ENCODE results near the gene CDKN2AIP. TPM values are rescaled to one million over a fixed set of nuclear protein-coding genes. Genes with fewer than 3 reads are reported as not detected.

Gene CDKN2AIP
- total RNA-seq, result 10 to 100 TPM in 1 of 6 experiments, 1 to 10 TPM in 5; 5.6 to 10.6 (median 6.8) TPM
- long read RNA-seq, partial matches to known transcripts, result 0 of 4 reads
- long read RNA-seq, other reads (novel, unspliced or antisense), result 1 of 4 reads

DNA sequence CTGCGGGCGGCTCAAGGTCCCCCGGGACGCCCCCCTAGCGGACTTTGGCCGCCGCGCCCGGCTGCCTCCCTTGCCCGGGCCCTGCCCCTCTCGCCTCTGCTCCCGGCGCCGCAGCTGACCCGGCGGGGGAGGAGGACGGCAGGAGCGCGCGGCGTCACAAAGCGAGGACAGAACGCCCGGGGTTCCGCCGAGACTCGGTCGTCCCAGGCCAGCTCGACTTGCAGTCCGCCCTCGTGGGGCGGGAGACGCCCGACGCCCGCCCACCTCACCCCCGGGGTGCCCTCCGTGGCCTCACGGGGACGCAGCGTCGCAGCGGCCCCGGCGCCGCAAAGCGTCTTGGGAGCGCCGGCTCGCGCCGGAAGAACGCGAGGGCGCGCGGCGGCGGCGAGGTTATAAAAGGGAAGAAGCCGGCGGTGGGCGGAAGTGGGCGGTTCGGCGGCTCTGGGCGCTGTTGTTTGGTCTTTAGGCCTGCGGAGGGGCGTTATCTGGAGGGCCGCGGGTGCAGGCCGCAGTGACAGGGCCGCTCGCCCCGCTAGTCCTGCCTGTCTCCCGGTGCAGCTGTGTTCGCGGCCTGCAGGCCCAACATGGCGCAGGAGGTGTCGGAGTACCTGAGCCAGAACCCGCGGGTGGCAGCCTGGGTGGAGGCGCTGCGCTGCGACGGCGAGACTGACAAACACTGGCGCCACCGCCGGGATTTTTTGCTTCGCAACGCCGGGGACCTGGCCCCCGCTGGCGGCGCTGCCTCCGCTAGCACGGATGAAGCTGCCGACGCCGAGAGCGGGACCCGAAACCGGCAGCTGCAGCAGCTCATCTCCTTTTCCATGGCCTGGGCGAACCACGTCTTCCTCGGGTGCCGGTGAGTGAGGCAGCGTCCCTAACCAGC, at the start of gene CDKN2AIP:
CDKN2AIP (plus strand) TSS at position 423 of the 883 bp plus-strand sequence; CDS start at position 585, 162 bp downstream.
- ATAC-seq (peak; percentile 86 to 92 (median 88)), DNase-seq (peak; percentile 93 to 96 (median 95))
- intact Hi-C loops (cut with DNase I), result no loop called here
- peak; percentile 99 for TF ChIP-seq POLR2A (IDR thresholded peaks at IDR 0.05)
- TF ChIP-seq, protein P1, sequence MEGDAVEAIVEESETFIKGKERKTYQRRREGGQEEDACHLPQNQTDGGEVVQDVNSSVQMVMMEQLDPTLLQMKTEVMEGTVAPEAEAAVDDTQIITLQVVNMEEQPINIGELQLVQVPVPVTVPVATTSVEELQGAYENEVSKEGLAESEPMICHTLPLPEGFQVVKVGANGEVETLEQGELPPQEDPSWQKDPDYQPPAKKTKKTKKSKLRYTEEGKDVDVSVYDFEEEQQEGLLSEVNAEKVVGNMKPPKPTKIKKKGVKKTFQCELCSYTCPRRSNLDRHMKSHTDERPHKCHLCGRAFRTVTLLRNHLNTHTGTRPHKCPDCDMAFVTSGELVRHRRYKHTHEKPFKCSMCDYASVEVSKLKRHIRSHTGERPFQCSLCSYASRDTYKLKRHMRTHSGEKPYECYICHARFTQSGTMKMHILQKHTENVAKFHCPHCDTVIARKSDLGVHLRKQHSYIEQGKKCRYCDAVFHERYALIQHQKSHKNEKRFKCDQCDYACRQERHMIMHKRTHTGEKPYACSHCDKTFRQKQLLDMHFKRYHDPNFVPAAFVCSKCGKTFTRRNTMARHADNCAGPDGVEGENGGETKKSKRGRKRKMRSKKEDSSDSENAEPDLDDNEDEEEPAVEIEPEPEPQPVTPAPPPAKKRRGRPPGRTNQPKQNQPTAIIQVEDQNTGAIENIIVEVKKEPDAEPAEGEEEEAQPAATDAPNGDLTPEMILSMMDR (IDR thresholded peaks at IDR 0.05), result peak in 3 of 4 donors; percentile 4 to 13 (median 11)
- WGBS (ENCODE audit: insufficient coverage, low coverage, low lambda C conversion rate, missing lambda C conversion rate), result under 1% methylated on average over 52 of the region's 109 CpGs
- Histone ChIP-seq H3K27me3 (no peaks in the 10 kb centered on the region), H3K4me3 (peak within 1 kb of the TSS; percentile 88 to 98 (median 96)), H3K4me1 (peaks cover 0 to 39% (median 7%) of the 10 kb centered on the region in 4 donors), H3K36me3 (peaks cover 0 to 27% (median 17%) of the 10 kb centered on the region in 4 donors), H3K27ac (peak within 1 kb of the TSS; percentile 94 to 96 (median 95)), H3K9me3 (no peaks in the 10 kb centered on the region)

- Histone ChIP-seq H3K4me1 (peaks cover 0 to 5% (median 0%) of the 10 kb centered on the region in 4 donors), H3K27ac (no peak overlapping the region), H3K36me3 (no peaks in the 10 kb centered on the region), H3K9me3 (no peaks in the 10 kb centered on the region), H3K27me3 (no peaks in the 10 kb centered on the region), H3K4me3 (no peak overlapping the region)
- no peak for DNase-seq
- intact Hi-C loops (cut with DNase I), result loop anchor here in 1 of 2 donors (5.0 kb wide), 1 partner anchor 453 kb away; no protein-coding TSS in a partner anchor
- ATAC-seq, result no peak
- 68% methylated on average over 5 of the region's 5 CpGs for WGBS (ENCODE audit: insufficient coverage, low coverage, low lambda C conversion rate, missing lambda C conversion rate)
- TF ChIP-seq POLR2A (IDR thresholded peaks at IDR 0.05), result no peak
- TF ChIP-seq, protein P1 (IDR thresholded peaks at IDR 0.05), result no peak
Measured at GRCh38 chr4:183395395-183395794, 49.0 kb upstream of the CDKN2AIP start.

GRCh38 chr4:183396227-183396637, 48.2 kb upstream of the CDKN2AIP start:
- TF ChIP-seq, protein P1 (IDR thresholded peaks at IDR 0.05), result no peak
- TF ChIP-seq POLR2A (IDR thresholded peaks at IDR 0.05), result no peak
- Histone ChIP-seq H3K9me3 (no peaks in the 10 kb centered on the region), H3K27me3 (no peaks in the 10 kb centered on the region), H3K36me3 (no peaks in the 10 kb centered on the region), H3K27ac (no peak overlapping the region), H3K4me1 (peaks cover 0 to 5% (median 0%) of the 10 kb centered on the region in 4 donors), H3K4me3 (no peak overlapping the region)
- no peak for ATAC-seq
- intact Hi-C loops (cut with DNase I), result loop anchor here in 1 of 2 donors (5.0 kb wide), 1 partner anchor 454 kb away; no protein-coding TSS in a partner anchor
- DNase-seq, result no peak

DNA sequence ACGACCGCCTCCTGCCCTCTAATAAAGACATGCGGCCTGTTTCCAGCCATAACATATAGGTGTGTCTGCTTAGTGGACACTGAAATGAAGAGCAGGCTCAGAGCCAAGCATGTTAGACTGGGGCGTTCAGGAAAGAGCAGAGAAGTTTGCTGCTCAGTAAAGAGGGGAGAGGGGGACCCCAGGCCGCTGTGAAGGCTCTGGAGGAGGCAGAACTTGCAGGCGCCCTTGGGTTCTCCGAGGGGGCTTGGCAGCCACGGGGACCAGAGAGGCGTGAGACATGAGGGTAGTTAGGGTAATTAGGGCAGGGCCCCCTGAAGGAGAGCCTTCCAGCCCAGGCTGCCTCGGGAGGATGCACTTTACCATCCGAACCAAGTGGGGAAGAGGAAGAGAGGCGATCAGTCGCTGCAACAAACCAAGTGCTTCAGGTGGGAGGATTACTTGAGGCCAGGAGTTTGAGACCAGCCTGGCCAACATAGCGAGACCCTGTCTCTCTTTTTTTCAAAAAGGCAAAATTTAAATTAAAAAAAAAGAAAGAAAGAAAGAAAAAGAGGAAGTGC, 46.6 kb upstream of the CDKN2AIP start:
- intact Hi-C loops (cut with DNase I), result loop anchor here in 1 of 2 donors (5.0 kb wide), 1 partner anchor 456 kb away; no protein-coding TSS in a partner anchor
- 84% methylated on average over 9 of the region's 14 CpGs for WGBS (ENCODE audit: insufficient coverage, low coverage, low lambda C conversion rate, missing lambda C conversion rate)
- TF ChIP-seq, protein P1 (IDR thresholded peaks at IDR 0.05), result no peak
- no peak for TF ChIP-seq POLR2A (IDR thresholded peaks at IDR 0.05)
- Histone ChIP-seq H3K36me3 (no peaks in the 10 kb centered on the region), H3K27me3 (no peaks in the 10 kb centered on the region), H3K9me3 (no peaks in the 10 kb centered on the region), H3K4me3 (peak overlapping the region; percentile 36 to 57 (median 55)), H3K4me1 (peaks cover 0 to 5% (median 0%) of the 10 kb centered on the region in 4 donors), H3K27ac (peak overlapping the region in 1 of 3 donors; percentile 20)
- no peak for ATAC-seq
- no peak for DNase-seq
